OCI-LY7 (cell line): Measurements from ENCODE around the gene FBXL3. TPM values are rescaled to one million over a fixed set of nuclear protein-coding genes. Genes with fewer than 3 reads are reported as not detected.

ENCODE experiments used
- BruUV-seq: library from RNA; stranded (reverse); fragments of 400-500 nt; replicated peaks from 2 replicates; lab custom pipeline; 2021; lab: Mats Ljungman, UMichigan
- CTCF ChIA-PET: fragments of 300-600 bp; sonication (Branson Sonifier 250); formaldehyde crosslinking; loops from one replicate; lab custom pipeline; 2022; ENCODE audit warnings: antibody characterized with exemption; ENCODE audit not compliant: unreplicated experiment; lab: Charles Lee
- POLR2A ChIA-PET: fragments of 300-600 bp; sonication (Branson Sonifier 250); formaldehyde crosslinking; loops from one replicate; lab custom pipeline; 2022; ENCODE audit warnings: antibody characterized with exemption; lab: Charles Lee
- DNase-seq: peaks from one replicate; pipeline ENCODE4 v3.0.0-alpha.2; 2015; ENCODE audit warnings: low spot score
- H2AFZ ChIP-seq: fragments of 200-600 bp; sonication (generic), shearing (Covaris generic); 2 replicates; pipeline ENCODE4 v1.6.1; 2014; ENCODE audit warnings: mild to moderate bottlenecking, antibody characterized with exemption, low read length, moderate library complexity
- H3K27ac ChIP-seq: fragments of 200-600 bp; sonication (generic); 2 replicates; pipeline ENCODE4 v1.5.1; 2014; ENCODE audit warnings: mixed run types, low read depth, mild to moderate bottlenecking, moderate library complexity, low read length, inconsistent platforms; ENCODE audit not compliant: poor library complexity, severe bottlenecking
- H3K36me3 ChIP-seq: fragments of 200-600 bp; sonication (generic); 2 replicates; pipeline ENCODE4 v1.6.1; 2014; ENCODE audit warnings: mild to moderate bottlenecking, antibody characterized with exemption, low read length, moderate library complexity, mixed read lengths; ENCODE audit not compliant: insufficient read depth
- H3K4me1 ChIP-seq: fragments of 200-600 bp; sonication (generic); 2 replicates; pipeline ENCODE4 v1.5.1; 2014; ENCODE audit warnings: mild to moderate bottlenecking, low read length; ENCODE audit not compliant: insufficient read depth, poor library complexity, severe bottlenecking
- H3K4me2 ChIP-seq: fragments of 200-600 bp; sonication (generic); 2 replicates; pipeline ENCODE4 v1.6.1; 2014; ENCODE audit warnings: mild to moderate bottlenecking, low read length
- H3K4me3 ChIP-seq: fragments of 200-600 bp; sonication (generic); 2 replicates; pipeline ENCODE4 v1.5.1; 2014; ENCODE audit warnings: mild to moderate bottlenecking, low read depth, low read length; ENCODE audit not compliant: poor library complexity, severe bottlenecking
- H3K79me2 ChIP-seq: fragments of 200-600 bp; sonication (generic); 2 replicates; pipeline ENCODE4 v1.6.1; 2016; ENCODE audit warnings: low read depth, mild to moderate bottlenecking, low read length, moderate library complexity, mixed read lengths; ENCODE audit not compliant: insufficient read depth
- H3K9me2 ChIP-seq: fragments of 200-600 bp; sonication (generic); 2 replicates; pipeline ENCODE4 v1.6.1; 2016; ENCODE audit warnings: mild to moderate bottlenecking, low read length, mixed read lengths; ENCODE audit not compliant: insufficient read depth
- H3K9me3 ChIP-seq: fragments of 200-600 bp; sonication (generic); 2 replicates; pipeline ENCODE4 v1.6.1; 2014; ENCODE audit warnings: mild to moderate bottlenecking, mixed run types, low read length, mixed read lengths
- H4K20me1 ChIP-seq: fragments of 200-600 bp; sonication (generic); 2 replicates; pipeline ENCODE4 v1.6.1; 2014; ENCODE audit warnings: mild to moderate bottlenecking, antibody characterized with exemption, low read length, moderate library complexity, mixed read lengths; ENCODE audit not compliant: insufficient read depth
- EZH2phosphoT487 ChIP-seq: fragments of 200-600 bp; sonication (generic); IDR thresholded peaks from 2 replicates; pipeline ENCODE4 v1.6.1; 2018; ENCODE audit warnings: low read depth, borderline replicate concordance, mild to moderate bottlenecking, mixed run types, antibody characterized with exemption, low read length, moderate library complexity, mixed read lengths
- intact Hi-C: fragments of 100-400 bp; cut with micrococcal nuclease; formaldehyde crosslinking; loops from one replicate; pipeline ENCODE4 v1.10.0; 2022; ENCODE audit not compliant: unreplicated experiment
- total RNA-seq, 2 experiments: library from RNA; depleted of rRNA in 1 of 2; stranded (reverse); fragments of >200 nt in 1 of 2; shearing (Covaris generic) in 1 of 2; gene quantifications; 2 replicates each; pipeline ENCODE4 v1.2.3, GENCODE V29; 2014 to 2022
- TF ChIP-seq, protein P1 (sequence below): fragments of 200-600 bp; sonication (generic); conservative IDR thresholded peaks from 2 replicates; pipeline ENCODE4 v1.5.1; 2014; ENCODE audit warnings: mild to moderate bottlenecking, antibody characterized with exemption, low read length, moderate library complexity, mixed read lengths

Gene FBXL3
- total RNA-seq, 2 experiments from 2014 or later = 21.6 to 25.1 TPM

DNA sequence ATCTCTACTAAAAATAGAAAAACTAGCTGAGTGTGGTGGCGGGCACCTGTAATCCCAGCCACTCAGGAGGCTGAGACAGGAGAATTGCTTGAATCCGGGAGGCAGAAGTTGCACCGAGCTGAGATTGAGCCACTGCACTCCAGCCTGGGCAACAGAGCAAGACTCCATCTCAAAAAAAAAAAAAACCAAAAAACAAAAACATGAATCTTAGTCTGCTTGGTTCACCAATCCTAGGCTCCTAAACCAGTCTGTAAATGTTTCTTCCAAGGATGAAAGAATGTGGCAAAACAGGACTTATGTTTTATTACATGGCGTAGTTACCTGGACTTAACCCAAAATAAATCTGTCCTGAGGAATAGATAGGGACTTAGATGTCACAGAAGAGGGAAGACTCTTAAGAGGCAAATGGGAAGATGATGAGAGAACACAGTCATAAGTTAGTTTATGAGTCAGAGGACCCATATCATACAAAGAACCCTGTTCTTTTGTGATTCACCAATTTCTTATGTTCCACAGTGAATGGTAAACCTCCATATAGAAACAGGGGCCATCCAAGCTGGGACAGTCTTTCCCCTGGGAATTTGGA, 6.9 kb upstream of the FBXL3 start:
- H3K79me2 ChIP-seq = no peaks in the 10 kb centered on the region
- H3K4me3 ChIP-seq = no peak overlapping the region
- no peak overlapping the region for H2AFZ ChIP-seq
- no peaks in the 10 kb centered on the region for H4K20me1 ChIP-seq
- no peak for DNase-seq
- H3K9me2 ChIP-seq = no peaks in the 10 kb centered on the region
- H3K4me2 ChIP-seq = no peak overlapping the region
- intact Hi-C loops = no loop called here
- TF ChIP-seq EZH2phosphoT487 = no peak
- TF ChIP-seq, protein P1, sequence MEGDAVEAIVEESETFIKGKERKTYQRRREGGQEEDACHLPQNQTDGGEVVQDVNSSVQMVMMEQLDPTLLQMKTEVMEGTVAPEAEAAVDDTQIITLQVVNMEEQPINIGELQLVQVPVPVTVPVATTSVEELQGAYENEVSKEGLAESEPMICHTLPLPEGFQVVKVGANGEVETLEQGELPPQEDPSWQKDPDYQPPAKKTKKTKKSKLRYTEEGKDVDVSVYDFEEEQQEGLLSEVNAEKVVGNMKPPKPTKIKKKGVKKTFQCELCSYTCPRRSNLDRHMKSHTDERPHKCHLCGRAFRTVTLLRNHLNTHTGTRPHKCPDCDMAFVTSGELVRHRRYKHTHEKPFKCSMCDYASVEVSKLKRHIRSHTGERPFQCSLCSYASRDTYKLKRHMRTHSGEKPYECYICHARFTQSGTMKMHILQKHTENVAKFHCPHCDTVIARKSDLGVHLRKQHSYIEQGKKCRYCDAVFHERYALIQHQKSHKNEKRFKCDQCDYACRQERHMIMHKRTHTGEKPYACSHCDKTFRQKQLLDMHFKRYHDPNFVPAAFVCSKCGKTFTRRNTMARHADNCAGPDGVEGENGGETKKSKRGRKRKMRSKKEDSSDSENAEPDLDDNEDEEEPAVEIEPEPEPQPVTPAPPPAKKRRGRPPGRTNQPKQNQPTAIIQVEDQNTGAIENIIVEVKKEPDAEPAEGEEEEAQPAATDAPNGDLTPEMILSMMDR = no peak
- H3K4me1 ChIP-seq = no peaks in the 10 kb centered on the region
- H3K27ac ChIP-seq = no peak overlapping the region
- no peaks in the 10 kb centered on the region for H3K36me3 ChIP-seq
- H3K9me3 ChIP-seq = no peaks in the 10 kb centered on the region
- no TSS peak for BruUV-seq
- CTCF ChIA-PET = no interaction called here
- POLR2A ChIA-PET = interaction anchor here (1.0 kb wide), 1 partner anchor 13 kb away, joined by 4 read pairs; no protein-coding TSS in a partner anchor

DNA sequence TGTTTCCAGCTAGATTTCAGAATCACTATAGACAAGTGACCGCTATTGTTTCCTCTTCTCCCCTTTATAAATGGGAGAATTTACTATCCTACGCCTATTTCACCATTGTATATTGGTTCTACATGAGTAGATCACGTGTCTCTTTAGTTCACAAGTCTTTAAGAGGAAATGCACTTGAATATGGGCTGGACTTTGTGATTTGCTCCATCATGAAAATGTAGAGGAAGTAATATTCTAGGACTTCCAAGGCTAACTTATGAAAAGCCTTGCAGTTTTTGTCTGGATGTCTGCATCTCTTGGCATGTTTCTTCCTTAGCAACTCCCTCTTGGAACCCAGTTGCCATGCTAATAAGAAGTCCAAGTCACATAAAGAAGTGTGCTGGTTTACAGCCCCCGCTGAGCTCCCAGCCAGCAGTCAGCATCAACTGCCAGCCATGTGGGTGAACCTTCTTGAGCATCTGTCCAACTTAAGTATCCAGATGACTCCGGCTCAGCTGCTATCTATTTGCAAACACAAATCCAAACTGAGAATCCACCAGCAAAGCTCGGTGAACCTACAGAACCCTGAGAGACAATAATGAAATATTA, 4.8 kb upstream of the FBXL3 start:
- Histone ChIP-seq H2AFZ (no peak overlapping the region), H3K27ac (no peak overlapping the region), H4K20me1 (no peaks in the 10 kb centered on the region), H3K9me3 (no peaks in the 10 kb centered on the region), H3K4me1 (peaks cover 10% of the 10 kb centered on the region), H3K4me3 (no peak overlapping the region), H3K4me2 (no peak overlapping the region), H3K9me2 (no peaks in the 10 kb centered on the region), H3K36me3 (no peaks in the 10 kb centered on the region), H3K79me2 (no peaks in the 10 kb centered on the region)
- ChIA-PET CTCF (no interaction called here), POLR2A (interaction anchor here (0.5 to 1.0 kb wide), 3 partner anchors 11 to 360 kb away, joined by 3 read pairs; no protein-coding TSS in a partner anchor)
- intact Hi-C loops = no loop called here
- TF ChIP-seq EZH2phosphoT487 = no peak
- TF ChIP-seq, protein P1 = no peak
- no peak for DNase-seq
- BruUV-seq = no TSS peak

DNA sequence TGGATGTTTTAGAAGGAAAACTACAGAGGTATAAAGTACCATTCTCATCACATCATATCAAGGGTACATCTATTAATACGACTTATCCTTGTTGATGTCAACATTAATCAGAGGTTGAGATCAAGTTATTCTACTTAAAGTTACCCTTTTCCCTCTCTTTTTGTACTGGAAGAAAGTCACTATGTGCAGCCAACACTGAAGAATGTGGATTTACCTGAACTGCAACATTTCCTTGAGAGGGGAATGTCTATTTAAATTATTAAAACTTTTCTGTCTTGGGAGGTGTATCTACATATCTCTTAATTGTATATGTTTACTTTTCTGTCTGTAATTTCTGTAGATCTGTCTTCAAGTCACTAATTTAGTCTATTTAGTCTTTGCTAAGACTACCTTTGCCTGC, 2.5 kb upstream of the FBXL3 start:
- H4K20me1 ChIP-seq = peaks cover 13% of the 10 kb centered on the region
- no peak overlapping the region for H3K27ac ChIP-seq
- H3K36me3 ChIP-seq = no peaks in the 10 kb centered on the region
- no peak overlapping the region for H3K4me2 ChIP-seq
- intact Hi-C loops = loop anchor here (5.0 kb wide), 1 partner anchor 478 kb away; no protein-coding TSS in a partner anchor
- TF ChIP-seq, protein P1 = no peak
- no peak for TF ChIP-seq EZH2phosphoT487
- H3K4me3 ChIP-seq = no peak overlapping the region
- DNase-seq = no peak
- no TSS peak for BruUV-seq
- peaks cover 19% of the 10 kb centered on the region for H3K79me2 ChIP-seq
- no peaks in the 10 kb centered on the region for H3K9me2 ChIP-seq
- peaks cover 19% of the 10 kb centered on the region for H3K4me1 ChIP-seq
- CTCF ChIA-PET = no interaction called here
- no peak overlapping the region for H2AFZ ChIP-seq
- POLR2A ChIA-PET = no interaction called here
- H3K9me3 ChIP-seq = no peaks in the 10 kb centered on the region
